ENCODE measurements around the gene ASS1. TPM values are rescaled to one million over a fixed set of nuclear protein-coding genes. Genes with fewer than 3 reads are reported as not detected.

ASS1 gene
- total and polyA plus RNA-seq, 10 donors = 15.4 to 37.4 (median 26.6) TPM

DNA sequence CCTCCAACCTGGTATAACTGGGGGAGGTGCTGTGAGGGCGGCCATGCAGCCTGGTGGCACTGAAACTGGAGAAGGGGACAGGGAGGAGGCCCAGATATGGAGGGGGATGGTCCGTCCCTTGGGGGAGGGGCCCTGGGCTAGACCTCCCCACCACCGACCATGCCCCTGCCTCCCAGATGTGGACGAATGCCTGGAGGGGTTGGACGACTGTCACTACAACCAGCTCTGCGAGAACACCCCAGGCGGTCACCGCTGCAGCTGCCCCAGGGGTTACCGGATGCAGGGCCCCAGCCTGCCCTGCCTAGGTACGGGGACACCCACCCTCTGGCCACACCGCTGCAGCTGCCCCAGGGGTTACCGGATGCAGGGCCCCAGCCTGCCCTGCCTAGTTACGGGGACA lies 15.4 kb upstream of the ASS1 start:
- 88 to 96% (median 88%) methylated on average over 6 to 13 of the region's 13 CpGs for WGBS, 5 donors
- DNase-seq = no peak
- TF ChIP-seq POLR2A (IDR thresholded peaks at IDR 0.05) = no peak
- TF ChIP-seq, protein P1, sequence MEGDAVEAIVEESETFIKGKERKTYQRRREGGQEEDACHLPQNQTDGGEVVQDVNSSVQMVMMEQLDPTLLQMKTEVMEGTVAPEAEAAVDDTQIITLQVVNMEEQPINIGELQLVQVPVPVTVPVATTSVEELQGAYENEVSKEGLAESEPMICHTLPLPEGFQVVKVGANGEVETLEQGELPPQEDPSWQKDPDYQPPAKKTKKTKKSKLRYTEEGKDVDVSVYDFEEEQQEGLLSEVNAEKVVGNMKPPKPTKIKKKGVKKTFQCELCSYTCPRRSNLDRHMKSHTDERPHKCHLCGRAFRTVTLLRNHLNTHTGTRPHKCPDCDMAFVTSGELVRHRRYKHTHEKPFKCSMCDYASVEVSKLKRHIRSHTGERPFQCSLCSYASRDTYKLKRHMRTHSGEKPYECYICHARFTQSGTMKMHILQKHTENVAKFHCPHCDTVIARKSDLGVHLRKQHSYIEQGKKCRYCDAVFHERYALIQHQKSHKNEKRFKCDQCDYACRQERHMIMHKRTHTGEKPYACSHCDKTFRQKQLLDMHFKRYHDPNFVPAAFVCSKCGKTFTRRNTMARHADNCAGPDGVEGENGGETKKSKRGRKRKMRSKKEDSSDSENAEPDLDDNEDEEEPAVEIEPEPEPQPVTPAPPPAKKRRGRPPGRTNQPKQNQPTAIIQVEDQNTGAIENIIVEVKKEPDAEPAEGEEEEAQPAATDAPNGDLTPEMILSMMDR (IDR thresholded peaks at IDR 0.05 in 8 of 11, conservative IDR thresholded peaks at IDR 0.05 in 3 of 11) = no peak
- TF ChIP-seq POLR2AphosphoS5 (IDR thresholded peaks at IDR 0.05) = no peak
- peaks cover 0 to 18% (median 7%) of the 10 kb centered on the region in 8 donors for H3K9me3 ChIP-seq
- peaks cover 5 to 80% (median 21%) of the 10 kb centered on the region in 7 donors for H3K27me3 ChIP-seq (replicated peaks in 1 of 7)
- no peak overlapping the region for H3K4me3 ChIP-seq
- intact Hi-C loops (cut with DNase I; ENCODE audit: low total_unique reads) = no loop called here
- H3K36me3 ChIP-seq = no peaks in the 10 kb centered on the region
- peaks cover 5 to 42% (median 16%) of the 10 kb centered on the region in 6 donors for H3K4me1 ChIP-seq
- no peak overlapping the region for H3K27ac ChIP-seq

DNA sequence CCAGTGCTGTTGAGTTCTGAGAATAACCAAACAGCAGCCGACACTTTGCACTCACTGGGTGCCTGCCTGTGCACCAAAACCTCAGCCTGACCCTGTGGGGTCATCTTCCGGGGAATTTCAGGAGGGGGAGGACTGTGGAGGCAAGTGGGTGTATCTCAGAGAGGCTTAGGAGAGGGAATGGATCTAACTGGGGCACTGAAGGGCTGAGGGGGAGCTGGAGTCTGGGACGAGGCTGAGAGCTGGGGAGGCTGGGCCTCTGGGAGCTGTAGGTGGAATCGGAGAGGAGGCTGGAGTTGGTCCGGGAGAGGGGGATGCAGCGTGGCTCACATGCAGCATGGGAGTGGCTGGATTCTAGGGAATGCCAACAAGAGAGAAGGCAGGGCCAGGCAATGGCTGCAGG lies 14.9 kb upstream of the ASS1 start:
- no peaks in the 10 kb centered on the region for H3K36me3 ChIP-seq
- H3K27me3 ChIP-seq (replicated peaks in 1 of 7) = peaks cover 5 to 84% (median 23%) of the 10 kb centered on the region in 7 donors
- 82 to 93% (median 90%) methylated on average over 6 of the region's 6 CpGs for WGBS, 5 donors
- peaks cover 5 to 42% (median 16%) of the 10 kb centered on the region in 6 donors for H3K4me1 ChIP-seq
- H3K4me3 ChIP-seq = no peak overlapping the region
- peaks cover 0 to 18% (median 7%) of the 10 kb centered on the region in 8 donors for H3K9me3 ChIP-seq
- H3K27ac ChIP-seq = no peak overlapping the region
- DNase-seq = no peak
- TF ChIP-seq, protein P1 (IDR thresholded peaks at IDR 0.05 in 8 of 11, conservative IDR thresholded peaks at IDR 0.05 in 3 of 11) = no peak
- no peak for TF ChIP-seq POLR2AphosphoS5 (IDR thresholded peaks at IDR 0.05)
- TF ChIP-seq POLR2A (IDR thresholded peaks at IDR 0.05) = no peak
- intact Hi-C loops (cut with DNase I; ENCODE audit: low total_unique reads) = no loop called here

DNA sequence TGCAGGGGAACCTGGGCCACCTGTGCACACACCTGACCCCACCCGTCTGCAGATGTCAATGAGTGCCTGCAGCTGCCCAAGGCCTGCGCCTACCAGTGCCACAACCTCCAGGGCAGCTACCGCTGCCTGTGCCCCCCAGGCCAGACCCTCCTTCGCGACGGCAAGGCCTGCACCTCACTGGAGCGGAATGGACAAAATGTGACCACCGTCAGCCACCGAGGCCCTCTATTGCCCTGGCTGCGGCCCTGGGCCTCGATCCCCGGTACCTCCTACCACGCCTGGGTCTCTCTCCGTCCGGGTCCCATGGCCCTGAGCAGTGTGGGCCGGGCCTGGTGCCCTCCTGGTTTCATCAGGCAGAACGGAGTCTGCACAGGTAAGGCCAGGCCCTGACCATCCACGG lies 14.5 kb upstream of the ASS1 start:
- Histone ChIP-seq H3K4me3 (no peak overlapping the region), H3K9me3 (peaks cover 0 to 18% (median 7%) of the 10 kb centered on the region in 8 donors), H3K27ac (no peak overlapping the region), H3K36me3 (no peaks in the 10 kb centered on the region), H3K4me1 (peaks cover 5 to 42% (median 16%) of the 10 kb centered on the region in 6 donors), H3K27me3 (replicated peaks in 1 of 7) (peaks cover 5 to 85% (median 23%) of the 10 kb centered on the region in 7 donors)
- no peak for TF ChIP-seq POLR2AphosphoS5 (IDR thresholded peaks at IDR 0.05)
- TF ChIP-seq POLR2A (IDR thresholded peaks at IDR 0.05) = no peak
- TF ChIP-seq, protein P1 (IDR thresholded peaks at IDR 0.05 in 8 of 11, conservative IDR thresholded peaks at IDR 0.05 in 3 of 11) = no peak
- intact Hi-C loops (cut with DNase I; ENCODE audit: low total_unique reads) = no loop called here
- no peak for DNase-seq
- WGBS, 5 donors = 89 to 99% (median 94%) methylated on average over 2 to 18 of the region's 18 CpGs

DNA sequence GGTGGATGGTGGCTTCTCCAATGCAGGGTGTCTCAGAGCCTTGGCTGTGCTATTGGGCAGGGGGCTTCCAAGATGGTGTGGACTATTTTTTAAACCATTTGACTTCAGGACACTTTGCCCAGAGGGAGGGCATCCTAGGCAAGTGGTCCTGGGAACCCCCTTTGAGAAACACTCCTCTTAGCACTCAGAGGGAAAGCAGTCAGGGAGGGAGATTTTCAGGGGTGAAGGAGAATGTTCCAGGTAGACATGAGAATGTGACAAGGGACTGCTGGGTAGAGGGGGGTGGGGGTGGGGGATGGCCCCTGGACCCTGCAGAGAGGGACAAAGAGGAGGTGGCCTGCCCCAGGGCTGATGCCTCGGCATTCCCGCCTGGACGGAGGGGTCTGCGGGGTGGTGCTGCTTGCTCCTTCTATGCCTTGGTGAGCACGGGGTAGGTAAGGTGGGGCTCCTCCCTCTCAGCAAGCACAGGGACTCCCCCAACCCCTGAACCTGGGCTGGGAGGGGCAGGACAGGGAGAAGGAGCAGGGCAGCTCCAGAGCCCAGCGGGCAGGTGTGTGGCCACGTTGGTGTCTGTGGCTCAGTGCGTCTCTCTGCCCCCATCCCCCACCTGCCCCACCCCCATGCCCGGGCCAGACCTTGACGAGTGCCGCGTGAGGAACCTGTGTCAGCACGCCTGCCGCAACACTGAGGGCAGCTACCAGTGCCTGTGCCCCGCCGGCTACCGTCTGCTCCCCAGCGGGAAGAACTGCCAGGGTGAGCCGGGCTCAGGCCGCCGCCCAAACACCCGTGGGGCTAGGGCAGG lies 13.8 kb upstream of the ASS1 start:
- no peaks in the 10 kb centered on the region for H3K36me3 ChIP-seq

More for the DNA sequence above, 13.8 kb upstream of the ASS1 start:
- peaks cover 5 to 86% (median 23%) of the 10 kb centered on the region in 7 donors for H3K27me3 ChIP-seq (replicated peaks in 1 of 7)
- intact Hi-C loops (cut with DNase I; ENCODE audit: low total_unique reads) = no loop called here
- DNase-seq = no peak
- no peak overlapping the region for H3K4me3 ChIP-seq
- H3K9me3 ChIP-seq = peaks cover 0 to 18% (median 7%) of the 10 kb centered on the region in 8 donors
- no peak overlapping the region for H3K27ac ChIP-seq
- TF ChIP-seq POLR2AphosphoS5 (IDR thresholded peaks at IDR 0.05) = no peak
- TF ChIP-seq, protein P1 (IDR thresholded peaks at IDR 0.05 in 8 of 11, conservative IDR thresholded peaks at IDR 0.05 in 3 of 11) = no peak
- no peak for TF ChIP-seq POLR2A (IDR thresholded peaks at IDR 0.05)
- peaks cover 5 to 42% (median 16%) of the 10 kb centered on the region in 6 donors for H3K4me1 ChIP-seq
- WGBS, 5 donors = 91 to 95% (median 93%) methylated on average over 9 to 22 of the region's 22 CpGs

Measured in spleen (tissue), 11 donors.